Measurements from ENCODE around the gene PRPF6.

The PRPF6 gene

DNA sequence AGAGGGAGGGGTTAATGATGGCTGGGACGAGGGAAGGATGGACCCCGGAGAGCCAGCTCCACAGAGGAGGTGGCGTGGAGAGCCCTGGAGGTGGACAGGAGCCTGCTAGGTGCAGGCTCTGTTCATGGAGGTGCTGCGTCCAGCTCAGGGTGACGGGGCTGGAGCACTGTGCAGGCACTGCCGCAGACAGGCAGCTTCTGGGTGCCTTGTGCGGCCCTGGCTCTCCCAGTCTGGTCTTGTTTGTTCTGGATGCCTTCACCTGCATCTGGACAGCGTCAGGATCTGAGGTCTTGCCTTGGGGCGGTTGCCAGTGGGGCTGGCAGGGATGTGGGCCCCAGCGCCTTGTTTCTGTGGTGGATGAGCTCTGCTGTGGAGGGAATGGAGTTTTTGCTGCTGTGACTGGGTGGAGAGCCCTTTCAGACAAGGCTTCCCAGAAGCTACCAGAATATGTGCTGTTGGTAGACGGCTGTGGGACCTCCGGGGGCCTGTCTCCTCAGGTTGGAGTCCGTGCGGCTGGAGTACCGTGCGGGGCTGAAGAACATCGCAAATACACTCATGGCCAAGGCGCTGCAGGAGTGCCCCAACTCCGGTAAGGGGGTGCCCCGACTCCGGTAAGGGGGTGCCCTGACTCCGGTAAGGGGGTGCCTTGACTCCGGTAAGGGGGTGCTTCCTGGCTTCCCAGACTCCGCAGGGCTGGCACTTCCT lies 47.2 kb downstream of the PRPF6 start:
- no peak for DNase-seq (ENCODE audit: low read depth)
- no peak for TF ChIP-seq CTCF (IDR thresholded peaks at IDR 0.05; ENCODE audit: control insufficient read depth, extremely low read depth, insufficient read depth)
- no peak overlapping the region for H3K4me3 ChIP-seq (ENCODE audit: low read depth, low read length)

DNA sequence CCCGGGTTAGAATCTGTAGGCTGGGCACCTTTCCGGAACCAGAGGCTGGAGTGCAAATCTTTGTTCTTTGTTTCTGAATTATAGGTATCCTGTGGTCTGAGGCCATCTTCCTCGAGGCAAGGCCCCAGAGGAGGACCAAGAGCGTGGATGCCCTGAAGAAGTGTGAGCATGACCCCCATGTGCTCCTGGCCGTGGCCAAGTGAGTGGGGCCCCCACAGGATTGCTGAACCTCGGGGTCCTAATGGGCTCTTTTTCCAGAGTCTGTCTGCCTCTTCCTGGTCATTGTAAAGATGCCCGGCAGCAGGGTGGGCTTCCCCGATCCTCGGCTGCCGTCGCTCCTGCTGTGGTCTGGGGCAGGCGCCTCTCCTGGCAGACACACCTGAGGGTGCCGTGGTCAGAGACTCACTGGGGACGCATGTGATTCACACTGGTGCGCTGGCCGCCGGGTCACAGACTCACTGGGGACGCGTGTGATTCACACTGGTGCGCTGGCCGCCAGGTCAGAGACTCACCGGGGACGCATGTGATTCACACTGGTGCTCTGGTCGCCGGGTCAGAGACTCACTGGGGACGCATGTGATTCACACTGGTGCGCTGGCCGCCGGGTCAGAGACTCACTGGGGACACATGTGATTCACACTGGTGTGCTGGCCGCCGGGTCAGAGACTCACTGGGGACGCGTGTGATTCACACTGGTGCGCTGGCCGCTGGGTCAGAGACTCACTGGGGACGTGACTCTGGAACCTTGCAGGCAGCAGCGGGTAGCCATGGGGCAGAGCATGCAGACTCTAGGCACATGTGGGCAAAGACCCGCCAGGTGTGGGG lies 48.6 kb downstream of the PRPF6 start:
- no peak overlapping the region for H3K4me3 ChIP-seq (ENCODE audit: low read depth, low read length)
- no peak for TF ChIP-seq CTCF (IDR thresholded peaks at IDR 0.05; ENCODE audit: control insufficient read depth, extremely low read depth, insufficient read depth)
- DNase-seq (ENCODE audit: low read depth), result no peak

DNA sequence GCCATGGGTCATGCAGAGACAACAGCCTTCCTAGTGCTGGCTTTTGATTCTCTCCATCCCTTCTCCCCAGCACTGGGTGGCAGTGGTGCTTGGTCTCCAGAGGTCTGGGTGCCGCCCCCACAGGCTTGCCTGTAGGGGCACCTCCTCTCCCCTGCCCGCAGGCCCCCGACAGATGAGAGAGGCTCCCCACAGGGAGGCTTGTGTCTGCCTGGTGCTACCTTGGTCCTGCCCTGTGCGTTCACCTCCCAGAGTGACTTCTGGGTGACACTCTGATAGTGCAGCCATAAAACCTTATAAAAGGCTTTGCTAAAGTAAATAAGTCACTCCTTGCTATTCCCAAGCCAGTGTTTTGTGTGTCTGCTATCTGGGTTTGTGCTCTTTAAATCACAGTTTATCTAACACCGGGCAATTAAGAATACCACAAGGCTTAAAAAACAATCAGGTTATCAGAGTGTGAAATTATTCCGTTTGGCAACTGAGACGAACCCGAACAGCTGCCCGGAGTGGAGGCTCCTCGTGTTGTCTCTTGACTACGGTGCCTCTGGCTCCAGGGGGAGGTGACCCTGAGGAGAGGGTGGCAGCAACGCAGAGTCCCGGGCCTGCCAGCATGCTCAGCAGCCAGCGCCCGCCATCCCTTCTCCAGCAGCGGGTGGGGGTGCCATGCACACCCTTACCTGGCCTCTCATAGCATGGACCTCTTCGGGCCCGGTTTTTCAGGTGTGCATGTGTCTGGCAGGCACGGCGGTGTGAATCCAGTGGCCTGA lies 49.6 kb downstream of the PRPF6 start:
- DNase-seq (ENCODE audit: low read depth), result no peak
- TF ChIP-seq CTCF (IDR thresholded peaks at IDR 0.05; ENCODE audit: control insufficient read depth, extremely low read depth, insufficient read depth), result no peak
- H3K4me3 ChIP-seq (ENCODE audit: low read depth, low read length), result no peak overlapping the region

GRCh38 chr20:64031822-64032314 lies 50.9 kb downstream of the PRPF6 start:
- no peak overlapping the region for H3K4me3 ChIP-seq (ENCODE audit: low read depth, low read length)
- TF ChIP-seq CTCF (IDR thresholded peaks at IDR 0.05; ENCODE audit: control insufficient read depth, extremely low read depth, insufficient read depth), result no peak
- DNase-seq (ENCODE audit: low read depth), result no peak

- DNase-seq (ENCODE audit: low read depth), result no peak
- no peak for TF ChIP-seq CTCF (IDR thresholded peaks at IDR 0.05; ENCODE audit: control insufficient read depth, extremely low read depth, insufficient read depth)
- no peak overlapping the region for H3K4me3 ChIP-seq (ENCODE audit: low read depth, low read length)
Observed at GRCh38 chr20:64032706-64033624, 52.0 kb downstream of the PRPF6 start.

GRCh38 chr20:64033981-64034493 lies 53.1 kb downstream of the PRPF6 start:
- no peak overlapping the region for H3K4me3 ChIP-seq (ENCODE audit: low read depth, low read length)
- no peak for TF ChIP-seq CTCF (IDR thresholded peaks at IDR 0.05; ENCODE audit: control insufficient read depth, extremely low read depth, insufficient read depth)
- no peak for DNase-seq (ENCODE audit: low read depth)
